GM11168 (cell line): ENCODE results near the gene CCDC85A.

Experiments used
- in situ Hi-C: fragments of 300-500 bp; cut with MboI; formaldehyde crosslinking; loops from one replicate; pipeline ENCODE4 v1.12.0; 2022; ENCODE audit warnings: low sequenced_read_pairs; ENCODE audit not compliant: unreplicated experiment

CCDC85A gene

DNA sequence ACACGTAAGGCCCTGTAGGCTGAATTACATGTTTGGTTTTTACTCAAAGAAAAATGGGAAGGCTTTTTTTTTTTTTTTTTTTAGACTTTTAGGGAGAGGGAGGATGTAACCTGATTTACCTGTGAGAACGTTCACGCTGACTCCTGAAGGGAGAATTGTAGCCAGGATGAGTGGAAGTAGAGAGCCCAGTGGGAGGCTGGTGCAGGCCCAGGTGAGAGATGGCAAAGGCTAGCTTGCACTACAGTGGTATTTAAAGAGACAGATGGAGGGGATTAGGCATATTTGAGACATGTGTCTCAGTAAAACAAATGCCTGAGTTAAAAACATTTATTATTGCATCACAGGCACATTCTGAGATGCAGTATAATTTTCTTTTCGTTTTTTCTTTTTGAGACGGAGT, 107.9 kb downstream of the CCDC85A start:
- in situ Hi-C loops, result no loop called here

DNA sequence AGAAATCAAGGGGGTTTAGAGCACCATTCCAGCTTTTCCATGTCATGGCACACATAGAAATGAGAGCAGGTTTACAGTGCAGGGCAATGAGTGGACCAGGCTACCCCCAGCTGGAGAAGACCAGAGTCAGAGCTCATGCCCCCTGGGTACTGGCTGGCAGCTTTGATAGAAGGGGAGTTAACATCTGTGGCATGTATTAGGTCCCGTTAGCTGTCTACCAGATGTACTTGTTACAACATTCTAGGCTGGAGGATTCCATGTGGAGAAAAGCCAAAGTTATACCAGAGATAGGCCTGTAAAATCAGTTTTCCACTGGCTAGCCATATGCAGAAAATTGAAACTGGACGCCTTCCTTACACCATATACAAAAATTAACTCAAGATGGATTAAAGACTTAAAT, 109.2 kb downstream of the CCDC85A start:
- in situ Hi-C loops, result no loop called here

- in situ Hi-C loops, result no loop called here
Observed at GRCh38 chr2:56295666-56296065, 111.9 kb downstream of the CCDC85A start.

DNA sequence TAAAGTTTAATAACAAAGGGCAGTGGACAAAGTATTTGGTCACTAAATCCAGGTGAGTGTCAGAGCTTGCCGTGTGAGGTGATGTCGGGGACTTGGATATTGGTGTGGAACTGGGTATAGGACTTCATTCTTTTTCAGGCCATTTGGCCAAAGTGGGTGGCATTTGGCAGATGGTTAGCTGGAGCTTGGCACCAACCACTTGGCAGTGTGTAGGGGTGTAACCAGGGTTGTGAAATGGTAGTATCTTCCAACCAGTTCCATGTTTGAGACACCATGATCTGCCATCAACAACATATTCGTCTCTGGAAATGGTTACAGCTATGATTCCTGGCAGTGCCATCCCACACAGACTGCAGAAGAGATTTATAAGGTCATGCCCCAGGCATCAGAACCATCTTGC, 113.9 kb downstream of the CCDC85A start:
- in situ Hi-C loops, result no loop called here

- in situ Hi-C loops, result no loop called here
Observed at GRCh38 chr2:56299171-56299691, 115.4 kb downstream of the CCDC85A start.

GRCh38 chr2:56309626-56310170, 125.9 kb downstream of the CCDC85A start:
- in situ Hi-C loops, result no loop called here

DNA sequence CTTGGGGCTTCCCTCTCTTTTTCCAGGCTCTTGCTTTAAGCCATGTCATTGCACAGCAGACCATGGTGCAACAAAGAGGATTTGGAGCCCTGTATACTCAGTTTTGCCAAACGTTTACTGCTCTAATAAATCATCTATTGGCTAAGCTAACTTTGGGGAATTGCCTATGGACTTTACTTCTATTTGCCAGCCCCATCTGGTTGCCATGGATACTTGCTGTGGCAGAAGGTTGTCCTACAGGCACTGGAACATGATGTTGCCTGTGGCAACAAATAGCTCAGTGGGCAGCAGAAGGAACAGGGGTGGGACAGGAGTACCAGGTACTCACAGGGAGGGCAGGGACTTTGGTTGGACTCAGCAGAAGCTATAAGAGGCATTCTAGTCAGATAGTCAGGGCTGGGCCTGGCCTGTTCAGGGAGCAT, 129.7 kb downstream of the CCDC85A start:
- in situ Hi-C loops, result no loop called here

GRCh38 chr2:56314371-56314770, 130.6 kb downstream of the CCDC85A start:
- in situ Hi-C loops, result no loop called here

DNA sequence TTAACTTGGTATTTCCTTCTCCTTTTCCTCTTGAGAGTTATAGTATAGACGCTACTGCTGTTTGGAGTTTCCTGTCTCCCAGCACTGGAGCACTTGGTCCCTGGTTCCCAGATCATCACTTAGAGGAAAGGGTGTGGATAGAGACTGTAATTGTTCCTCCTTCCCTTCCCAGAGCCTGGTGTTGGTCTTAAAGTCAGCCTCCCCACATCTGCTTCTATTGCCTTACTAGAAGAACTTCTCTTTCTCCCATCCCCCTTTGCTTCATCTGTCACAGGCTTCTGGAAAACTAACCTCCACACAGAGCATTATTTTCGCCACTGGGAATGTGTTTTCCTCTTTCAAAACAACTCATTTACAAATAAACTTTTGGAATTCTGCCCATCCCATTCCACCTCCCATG, 131.0 kb downstream of the CCDC85A start:
- in situ Hi-C loops, result no loop called here

DNA sequence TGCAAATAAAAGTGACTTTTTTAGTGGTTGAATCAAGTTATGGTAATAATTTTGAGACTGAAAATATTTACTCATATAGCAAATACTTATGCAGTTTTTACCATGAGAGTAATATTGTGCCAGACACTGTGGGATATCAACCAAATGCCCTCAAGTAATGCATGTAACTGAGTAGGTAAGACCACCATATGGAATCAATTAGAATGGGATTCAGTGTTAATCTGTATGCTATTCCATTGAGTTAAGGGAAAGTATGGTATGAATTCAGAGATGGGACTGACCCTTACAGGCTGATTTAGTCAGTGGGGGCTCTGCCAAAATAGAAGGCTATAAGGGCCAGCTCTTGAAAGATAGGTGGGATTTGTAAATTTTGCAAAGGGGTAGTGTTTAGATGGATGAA, 131.6 kb downstream of the CCDC85A start:
- in situ Hi-C loops, result no loop called here

GRCh38 chr2:56316011-56316410, 132.2 kb downstream of the CCDC85A start:
- in situ Hi-C loops, result no loop called here

DNA sequence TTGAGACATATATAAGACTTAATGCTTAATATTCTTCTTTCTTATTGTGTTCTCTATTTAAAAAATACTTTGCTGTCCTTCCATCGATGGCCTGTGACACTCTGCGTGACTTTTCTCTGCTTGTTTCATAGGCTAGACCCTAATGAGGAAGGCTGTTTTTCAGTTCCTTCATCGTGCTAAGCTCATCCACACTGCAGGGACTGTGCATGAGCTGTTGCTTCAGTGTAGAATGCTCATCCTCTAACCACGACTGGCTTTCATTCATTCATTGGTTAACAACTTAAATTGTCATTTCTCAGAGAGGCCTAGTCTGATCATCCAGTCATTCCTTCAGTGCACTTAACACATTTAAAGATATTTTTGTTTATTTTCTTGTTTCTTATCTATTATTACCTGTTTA, 134.4 kb downstream of the CCDC85A start:
- in situ Hi-C loops, result no loop called here

GRCh38 chr2:56325661-56326345, 142.0 kb downstream of the CCDC85A start:
- in situ Hi-C loops, result no loop called here

- in situ Hi-C loops, result no loop called here
Observed at GRCh38 chr2:56326346-56326741, 142.6 kb downstream of the CCDC85A start.

DNA sequence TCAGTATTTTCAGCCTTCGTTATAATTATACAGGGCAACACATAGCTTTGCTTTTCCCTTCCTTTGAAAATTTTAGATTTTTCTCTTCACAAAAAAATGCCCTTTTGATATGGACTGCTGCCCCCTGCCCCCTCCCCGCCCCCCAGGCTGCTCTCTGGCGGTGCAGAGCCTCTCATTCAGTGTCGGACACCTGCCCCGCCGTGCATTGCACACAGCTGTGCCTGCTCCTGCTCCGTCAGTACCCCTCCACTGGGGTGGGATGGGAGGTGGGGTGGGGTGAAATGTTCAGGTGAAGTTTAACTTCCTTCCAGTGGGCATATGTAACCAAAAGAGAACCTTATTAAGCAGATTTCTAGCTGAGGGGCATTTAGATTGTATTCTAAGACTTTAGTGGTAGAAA, 148.0 kb downstream of the CCDC85A start:
- in situ Hi-C loops, result no loop called here

GRCh38 chr2:56333812-56334485, 150.2 kb downstream of the CCDC85A start:
- in situ Hi-C loops, result no loop called here

DNA sequence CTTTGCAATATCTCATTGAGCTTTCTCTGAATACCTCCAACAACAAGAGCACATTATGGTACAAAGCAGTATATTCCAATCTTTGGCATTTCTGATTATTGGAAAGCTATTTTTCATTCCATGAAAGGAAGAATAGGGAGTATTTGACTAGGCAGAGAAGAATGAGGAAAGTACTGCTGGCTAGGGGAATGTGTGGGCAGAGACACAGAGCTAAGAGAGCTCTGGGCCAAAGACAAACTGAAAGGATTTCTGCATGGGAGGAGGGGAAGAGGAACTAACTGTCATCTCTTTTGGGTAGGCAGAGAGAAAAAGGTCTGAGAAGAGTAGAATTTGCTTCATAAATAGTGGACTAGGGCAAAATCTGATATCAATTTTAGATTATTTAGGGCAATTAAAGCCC, 150.8 kb downstream of the CCDC85A start:
- in situ Hi-C loops, result no loop called here

- in situ Hi-C loops, result no loop called here
Observed at GRCh38 chr2:56335101-56335500, 151.3 kb downstream of the CCDC85A start.

- in situ Hi-C loops, result no loop called here
Observed at GRCh38 chr2:56337342-56337741, 153.6 kb downstream of the CCDC85A start.

DNA sequence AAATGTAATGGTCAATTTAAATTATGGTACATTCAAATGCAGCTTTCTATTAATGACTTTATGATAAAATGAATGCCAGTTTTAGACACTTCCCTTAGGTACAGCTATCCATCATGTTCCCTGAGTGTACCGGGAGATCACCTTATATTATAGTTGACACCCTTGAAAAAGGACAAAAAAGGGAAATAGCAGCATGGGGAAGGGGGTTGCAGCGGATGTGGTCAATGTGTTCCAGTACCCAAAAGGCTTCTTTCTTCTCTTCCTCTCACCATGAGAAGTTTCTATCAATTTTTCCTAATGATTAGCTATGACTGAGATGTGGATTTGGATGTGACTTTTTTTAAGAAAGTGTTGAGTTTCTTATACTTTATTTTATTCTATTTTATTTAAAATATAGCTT, 154.4 kb downstream of the CCDC85A start:
- in situ Hi-C loops, result no loop called here

- in situ Hi-C loops, result no loop called here
Observed at GRCh38 chr2:56344771-56345170, 161.0 kb downstream of the CCDC85A start.

DNA sequence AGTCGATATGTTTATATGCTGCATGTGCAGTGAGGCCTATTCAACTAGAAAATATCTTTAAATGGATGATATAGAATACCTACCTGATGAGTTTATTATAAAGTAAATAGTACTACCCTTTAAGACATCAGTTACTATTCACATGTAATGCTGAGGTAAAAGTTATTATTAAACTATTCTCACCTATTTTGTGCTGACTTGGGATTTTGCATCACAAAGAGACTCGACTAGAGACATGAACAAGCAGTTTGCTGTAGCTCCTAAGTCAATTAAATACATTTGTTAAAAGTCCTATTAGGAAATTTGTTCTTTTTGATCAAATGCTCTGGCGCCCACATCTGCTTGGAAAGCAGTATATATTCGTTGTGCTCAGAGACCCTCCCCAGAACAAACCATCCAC, 164.1 kb downstream of the CCDC85A start:
- in situ Hi-C loops, result no loop called here
